Parathyroid adenoma (tissue), 2 donors: ENCODE data around the gene TP53I13.

Source experiments
- H2AFZ ChIP-seq: fragments of 300-600 bp; sonication (generic); one replicate; pipeline ENCODE4 v1.7.0; 2017; ENCODE audit warnings: antibody characterized with exemption, mild to moderate bottlenecking
- H3K27ac ChIP-seq: fragments of 300-600 bp; sonication (generic); one replicate; pipeline ENCODE4 v1.7.0; 2017
- H3K27me3 ChIP-seq: fragments of 300-600 bp; sonication (generic); one replicate; pipeline ENCODE4 v1.7.0; 2017; ENCODE audit warnings: low read length; ENCODE audit not compliant: control insufficient read depth, insufficient read depth
- H3K36me3 ChIP-seq: fragments of 300-600 bp; sonication (generic); one replicate; pipeline ENCODE4 v1.7.0; 2017; ENCODE audit warnings: low read length; ENCODE audit not compliant: control insufficient read depth, insufficient read depth
- H3K4me1 ChIP-seq: fragments of 300-600 bp; sonication (generic); one replicate; pipeline ENCODE4 v1.7.0; 2017; ENCODE audit warnings: control low read depth
- H3K4me2 ChIP-seq: fragments of 300-600 bp; sonication (generic); one replicate; pipeline ENCODE4 v1.7.0; 2017; ENCODE audit warnings: low read length
- H3K4me3 ChIP-seq: fragments of 300-600 bp; sonication (generic); one replicate; pipeline ENCODE4 v1.7.0; 2017; ENCODE audit warnings: low read depth, low read length
- H3K79me2 ChIP-seq: fragments of 300-600 bp; sonication (generic); one replicate; pipeline ENCODE4 v1.7.0; 2017; ENCODE audit warnings: control low read depth
- H3K9ac ChIP-seq: fragments of 300-600 bp; sonication (generic); one replicate; pipeline ENCODE4 v1.7.0; 2017; ENCODE audit warnings: mild to moderate bottlenecking
- H3K9me3 ChIP-seq: fragments of 300-600 bp; sonication (generic); one replicate; pipeline ENCODE4 v1.7.0; 2017; ENCODE audit warnings: low read length; ENCODE audit not compliant: control insufficient read depth
- TF ChIP-seq, protein P1 (sequence below): fragments of 300-600 bp; sonication (generic); IDR thresholded peaks from one replicate; pipeline ENCODE4 v1.7.0; 2017; ENCODE audit warnings: antibody characterized with exemption, mild to moderate bottlenecking
- donor health status: primary hyperparathyroidism.

Gene TP53I13

DNA sequence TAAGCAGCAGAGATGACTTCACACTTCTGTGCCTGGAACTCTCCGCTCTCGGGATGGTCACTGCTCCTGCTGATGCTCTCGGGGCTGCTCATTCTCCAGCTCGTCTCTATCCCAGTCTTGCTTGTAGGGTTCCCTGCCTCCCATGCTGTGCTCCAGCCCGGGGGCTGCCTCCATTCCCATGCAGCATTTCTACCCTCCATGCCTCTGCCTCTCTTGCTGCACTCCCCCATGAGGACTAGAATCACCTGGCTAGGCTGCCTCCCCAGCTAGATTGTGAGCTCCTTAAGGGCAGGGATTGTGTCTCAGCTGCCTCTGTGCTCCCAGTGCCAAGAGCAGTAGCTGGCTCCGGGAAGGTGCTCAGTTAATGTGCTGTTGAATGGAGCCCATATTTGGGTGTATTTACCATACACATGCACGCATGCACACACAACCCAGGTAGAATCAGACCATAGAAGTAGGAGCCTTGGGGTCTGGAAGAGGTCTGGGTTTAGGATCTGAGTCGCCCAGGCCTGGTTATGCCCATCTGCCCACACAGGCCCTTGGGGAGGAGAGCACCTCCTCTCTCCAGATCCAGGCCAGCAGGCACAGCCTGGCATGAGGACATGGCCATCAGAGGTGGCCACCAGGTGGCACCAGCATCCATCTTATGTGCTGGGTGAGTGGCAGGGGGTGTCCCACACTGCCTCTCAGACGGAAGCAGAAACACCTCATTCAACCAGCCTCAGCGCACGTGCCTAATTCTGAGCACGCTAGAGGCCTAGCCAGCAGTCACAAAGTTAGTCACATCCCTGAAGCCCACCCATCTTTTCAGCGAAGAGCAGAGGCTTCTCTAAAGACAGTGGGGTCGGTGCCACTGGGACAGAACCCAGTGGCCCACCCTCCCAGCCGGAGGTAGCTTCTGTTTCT is 11.6 kb downstream of the TP53I13 start:
- Histone ChIP-seq H3K79me2 (peaks cover 13% of the 10 kb centered on the region), H2AFZ (no peak overlapping the region), H3K4me2 (no peak overlapping the region), H3K4me3 (no peak overlapping the region), H3K27me3 (no peaks in the 10 kb centered on the region), H3K4me1 (no peaks in the 10 kb centered on the region), H3K36me3 (no peaks in the 10 kb centered on the region), H3K27ac (no peak overlapping the region), H3K9me3 (no peaks in the 10 kb centered on the region), H3K9ac (no peak overlapping the region)
- TF ChIP-seq, protein P1, sequence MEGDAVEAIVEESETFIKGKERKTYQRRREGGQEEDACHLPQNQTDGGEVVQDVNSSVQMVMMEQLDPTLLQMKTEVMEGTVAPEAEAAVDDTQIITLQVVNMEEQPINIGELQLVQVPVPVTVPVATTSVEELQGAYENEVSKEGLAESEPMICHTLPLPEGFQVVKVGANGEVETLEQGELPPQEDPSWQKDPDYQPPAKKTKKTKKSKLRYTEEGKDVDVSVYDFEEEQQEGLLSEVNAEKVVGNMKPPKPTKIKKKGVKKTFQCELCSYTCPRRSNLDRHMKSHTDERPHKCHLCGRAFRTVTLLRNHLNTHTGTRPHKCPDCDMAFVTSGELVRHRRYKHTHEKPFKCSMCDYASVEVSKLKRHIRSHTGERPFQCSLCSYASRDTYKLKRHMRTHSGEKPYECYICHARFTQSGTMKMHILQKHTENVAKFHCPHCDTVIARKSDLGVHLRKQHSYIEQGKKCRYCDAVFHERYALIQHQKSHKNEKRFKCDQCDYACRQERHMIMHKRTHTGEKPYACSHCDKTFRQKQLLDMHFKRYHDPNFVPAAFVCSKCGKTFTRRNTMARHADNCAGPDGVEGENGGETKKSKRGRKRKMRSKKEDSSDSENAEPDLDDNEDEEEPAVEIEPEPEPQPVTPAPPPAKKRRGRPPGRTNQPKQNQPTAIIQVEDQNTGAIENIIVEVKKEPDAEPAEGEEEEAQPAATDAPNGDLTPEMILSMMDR = peak; percentile 95

DNA sequence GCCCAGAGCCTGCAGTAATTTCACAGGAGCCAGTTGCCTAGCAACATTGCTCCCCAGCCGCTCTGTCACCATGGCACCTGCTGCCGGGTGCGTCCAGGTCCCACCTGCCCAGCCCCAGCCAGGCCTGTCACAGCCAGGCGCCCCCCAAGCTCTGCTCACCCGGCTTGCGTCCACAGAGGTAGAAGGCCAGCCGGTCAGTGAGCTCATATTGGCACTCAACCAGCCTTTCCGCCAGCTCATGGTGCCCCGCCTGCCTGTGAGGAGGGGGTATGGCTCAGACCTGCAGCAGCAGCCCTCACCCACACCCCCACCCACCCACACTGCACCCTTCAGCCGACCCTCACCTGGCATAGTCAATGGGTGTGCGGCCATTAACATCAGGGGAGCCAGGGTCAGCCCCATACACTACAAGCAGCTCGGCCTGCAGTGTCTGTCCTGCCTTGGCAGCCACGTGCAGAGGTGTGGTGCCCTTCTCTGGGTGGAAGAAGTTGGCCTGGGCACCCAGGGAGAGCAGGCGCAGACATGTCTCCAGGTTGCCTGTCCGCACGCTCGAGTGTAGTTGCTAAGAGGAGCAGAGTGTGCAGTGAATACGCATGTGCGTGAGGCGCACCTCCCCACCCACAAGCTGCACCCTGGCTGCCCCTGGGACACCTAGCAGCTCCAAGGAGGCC is 13.2 kb downstream of the TP53I13 start:
- Histone ChIP-seq H3K36me3 (no peaks in the 10 kb centered on the region), H3K9me3 (no peaks in the 10 kb centered on the region), H3K9ac (no peak overlapping the region), H3K4me1 (no peaks in the 10 kb centered on the region), H3K27ac (no peak overlapping the region), H3K4me2 (no peak overlapping the region), H3K27me3 (no peaks in the 10 kb centered on the region), H3K79me2 (peaks cover 24% of the 10 kb centered on the region), H3K4me3 (no peak overlapping the region), H2AFZ (no peak overlapping the region)
- TF ChIP-seq, protein P1 = no peak

DNA sequence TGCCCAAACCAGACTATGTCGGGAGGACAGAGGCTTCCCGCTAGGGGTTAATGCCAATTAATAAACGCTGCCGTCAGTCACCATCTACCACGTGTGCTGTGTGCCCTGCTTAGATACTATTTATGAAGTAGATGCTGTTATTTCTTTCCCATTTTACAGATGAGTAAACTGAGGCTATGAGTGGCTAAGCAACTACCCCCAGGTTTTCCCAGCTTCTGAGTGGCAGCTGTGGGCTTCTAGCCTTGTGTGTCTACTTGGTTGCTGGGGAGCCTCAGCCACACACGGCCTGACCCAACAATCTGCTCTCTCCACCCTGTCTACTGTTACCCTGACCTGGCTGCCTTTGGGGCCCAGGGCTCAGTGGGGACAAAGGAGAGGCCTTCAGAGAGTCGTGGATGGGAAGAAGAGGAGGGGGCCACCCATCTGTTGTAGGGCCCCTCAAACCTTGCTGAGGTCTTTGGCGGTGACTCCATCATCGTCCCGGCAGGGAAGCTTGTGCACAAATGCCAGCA is 13.8 kb downstream of the TP53I13 start:
- H3K79me2 ChIP-seq = peaks cover 28% of the 10 kb centered on the region
- H3K27ac ChIP-seq = no peak overlapping the region
- no peak overlapping the region for H2AFZ ChIP-seq
- TF ChIP-seq, protein P1 = no peak
- no peaks in the 10 kb centered on the region for H3K9me3 ChIP-seq
- H3K4me2 ChIP-seq = no peak overlapping the region
- peaks cover under 1% of the 10 kb centered on the region for H3K4me1 ChIP-seq
- no peaks in the 10 kb centered on the region for H3K27me3 ChIP-seq
- no peaks in the 10 kb centered on the region for H3K36me3 ChIP-seq
- H3K9ac ChIP-seq = no peak overlapping the region
- H3K4me3 ChIP-seq = no peak overlapping the region

DNA sequence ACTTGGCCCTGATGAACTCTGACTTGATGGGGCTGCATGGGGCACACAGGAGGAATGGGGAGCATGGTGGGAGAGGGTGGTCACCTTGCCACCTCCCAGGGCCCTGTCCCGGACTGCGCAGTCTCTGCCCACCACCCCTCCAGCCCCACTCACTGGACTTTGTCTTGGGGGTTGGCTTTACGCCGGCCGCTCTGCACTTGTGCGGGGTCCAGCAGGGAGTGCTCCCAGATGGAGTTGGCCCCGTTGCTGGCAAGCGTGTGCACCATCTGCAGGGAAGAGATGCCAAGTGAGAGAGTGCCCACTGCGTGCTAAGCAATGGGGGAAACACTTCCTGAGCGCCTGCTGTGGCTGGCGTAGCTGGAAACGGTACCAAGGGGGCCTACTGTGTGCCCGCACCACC is 14.3 kb downstream of the TP53I13 start:
- Histone ChIP-seq H3K4me3 (no peak overlapping the region), H3K4me2 (no peak overlapping the region), H3K27me3 (no peaks in the 10 kb centered on the region), H3K9ac (no peak overlapping the region), H3K36me3 (no peaks in the 10 kb centered on the region), H2AFZ (no peak overlapping the region), H3K79me2 (peaks cover 33% of the 10 kb centered on the region), H3K27ac (no peak overlapping the region), H3K4me1 (peaks cover 4% of the 10 kb centered on the region), H3K9me3 (no peaks in the 10 kb centered on the region)
- TF ChIP-seq, protein P1 = no peak
